Fibroblast of villous mesenchyme (primary cell): ENCODE data around the gene MAGI1. TPM values are rescaled to one million over a fixed set of nuclear protein-coding genes. Genes with fewer than 3 reads are reported as not detected.

Experiments
- DNase-seq: peaks from one replicate; pipeline ENCODE4 v3.0.0-alpha.2; 2010; ENCODE audit warnings: low read depth
- H3K4me3 ChIP-seq: 2 replicates; pipeline ENCODE4 v1.5.1; 2011; ENCODE audit warnings: low read depth, mild to moderate bottlenecking, low read length
- total RNA-seq: library from RNA; depleted of rRNA; stranded (reverse); fragments of >200 nt; gene quantifications from 2 replicates; pipeline ENCODE4 v1.2.3, GENCODE V29; 2012
- TF ChIP-seq, protein P1 (sequence below): IDR thresholded peaks from 2 replicates; pipeline ENCODE4 v1.5.1; 2012; ENCODE audit warnings: low read depth, mild to moderate bottlenecking, low read length; ENCODE audit not compliant: insufficient read depth

The MAGI1 gene
- total RNA-seq, 1 donor, result 20.7 TPM

- TF ChIP-seq, protein P1, sequence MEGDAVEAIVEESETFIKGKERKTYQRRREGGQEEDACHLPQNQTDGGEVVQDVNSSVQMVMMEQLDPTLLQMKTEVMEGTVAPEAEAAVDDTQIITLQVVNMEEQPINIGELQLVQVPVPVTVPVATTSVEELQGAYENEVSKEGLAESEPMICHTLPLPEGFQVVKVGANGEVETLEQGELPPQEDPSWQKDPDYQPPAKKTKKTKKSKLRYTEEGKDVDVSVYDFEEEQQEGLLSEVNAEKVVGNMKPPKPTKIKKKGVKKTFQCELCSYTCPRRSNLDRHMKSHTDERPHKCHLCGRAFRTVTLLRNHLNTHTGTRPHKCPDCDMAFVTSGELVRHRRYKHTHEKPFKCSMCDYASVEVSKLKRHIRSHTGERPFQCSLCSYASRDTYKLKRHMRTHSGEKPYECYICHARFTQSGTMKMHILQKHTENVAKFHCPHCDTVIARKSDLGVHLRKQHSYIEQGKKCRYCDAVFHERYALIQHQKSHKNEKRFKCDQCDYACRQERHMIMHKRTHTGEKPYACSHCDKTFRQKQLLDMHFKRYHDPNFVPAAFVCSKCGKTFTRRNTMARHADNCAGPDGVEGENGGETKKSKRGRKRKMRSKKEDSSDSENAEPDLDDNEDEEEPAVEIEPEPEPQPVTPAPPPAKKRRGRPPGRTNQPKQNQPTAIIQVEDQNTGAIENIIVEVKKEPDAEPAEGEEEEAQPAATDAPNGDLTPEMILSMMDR, result no peak
- DNase-seq, result no peak
Measured at GRCh38 chr3:65958216-65958615, 80.5 kb downstream of the MAGI1 start.

GRCh38 chr3:65955792-65956477, 82.8 kb downstream of the MAGI1 start:
- peak; percentile 60 for DNase-seq
- TF ChIP-seq, protein P1, result no peak
- peak overlapping the region; percentile 17 for H3K4me3 ChIP-seq

More at GRCh38 chr3:65958216-65958615, 80.5 kb downstream of the MAGI1 start:
- no peak overlapping the region for H3K4me3 ChIP-seq

DNA sequence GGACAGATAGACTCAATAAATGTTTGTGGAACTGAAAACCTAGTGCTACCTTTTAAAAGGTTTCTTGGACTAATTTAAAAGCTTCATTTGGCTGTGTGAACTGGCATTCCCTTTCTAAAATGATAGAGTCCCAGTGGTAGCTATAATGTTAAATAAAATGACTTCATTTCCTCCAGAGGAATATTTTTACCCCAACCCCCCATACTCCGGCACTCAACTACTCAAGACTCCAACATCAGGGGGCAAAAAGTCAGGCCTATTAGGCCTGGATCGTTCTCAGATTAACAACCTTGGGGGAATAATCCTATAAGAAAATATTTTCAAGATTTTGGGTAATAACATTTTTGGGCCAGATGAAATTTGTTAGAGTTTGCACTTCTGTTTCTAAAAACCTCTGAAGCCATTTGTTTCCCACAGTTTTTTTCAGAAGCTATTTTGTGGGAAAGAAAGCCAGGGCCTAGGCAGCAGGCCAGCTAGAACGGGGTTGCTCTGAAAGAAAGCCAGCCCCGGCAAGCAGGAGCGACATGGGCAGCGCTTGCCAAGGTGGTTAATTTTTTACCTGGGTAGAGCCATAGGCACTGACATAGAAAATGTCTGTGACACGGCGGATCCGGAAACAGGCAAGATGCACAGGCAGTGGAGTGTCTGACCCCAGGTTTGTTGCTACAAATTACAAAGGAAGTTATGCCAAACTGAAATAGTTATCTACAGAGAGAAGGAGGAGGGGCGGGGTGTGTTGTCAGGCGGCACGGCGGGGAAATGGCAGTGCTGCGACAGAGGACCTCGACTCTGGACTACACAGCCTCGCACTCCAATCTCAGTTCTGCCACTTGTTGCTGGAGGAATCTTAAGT, 84.6 kb downstream of the MAGI1 start:
- DNase-seq, result no peak
- H3K4me3 ChIP-seq, result no peak overlapping the region
- TF ChIP-seq, protein P1, result no peak

- TF ChIP-seq, protein P1, result no peak
- no peak overlapping the region for H3K4me3 ChIP-seq
- no peak for DNase-seq
Measured at GRCh38 chr3:65953301-65953812, 85.4 kb downstream of the MAGI1 start.

DNA sequence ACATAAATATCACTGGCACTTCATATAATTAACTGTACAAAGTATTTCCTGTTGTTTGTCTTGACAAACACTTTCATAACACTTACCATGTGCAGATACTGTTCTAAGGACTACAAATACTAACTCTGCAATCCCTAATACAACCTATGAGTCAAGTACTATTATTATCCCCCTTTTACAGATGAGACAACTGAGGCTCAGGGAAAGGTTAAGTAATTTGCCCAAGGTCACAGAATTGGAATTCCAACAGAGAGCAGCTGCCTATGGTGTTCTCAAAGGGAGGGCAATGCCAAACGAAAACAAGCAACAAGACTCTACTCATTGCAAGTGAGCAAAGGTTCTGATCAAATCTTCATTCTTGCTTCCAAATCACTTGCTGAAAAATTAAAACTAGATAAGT, 85.9 kb downstream of the MAGI1 start:
- no peak overlapping the region for H3K4me3 ChIP-seq
- TF ChIP-seq, protein P1, result no peak
- DNase-seq, result no peak

GRCh38 chr3:65951836-65952505, 86.7 kb downstream of the MAGI1 start:
- no peak overlapping the region for H3K4me3 ChIP-seq
- TF ChIP-seq, protein P1, result no peak
- no peak for DNase-seq
